Stimulated activated CD4-positive, alpha-beta T cell treated with anti-CD3 and anti-CD28 coated beads, Interleukin-12 subunit alpha, Interleukin-12 subunit beta, amount 100 ng/mL, for 4 hours (primary cell): Measurements from ENCODE around the gene SH3D19.
"Not testable (repeated sequence)": the region's sequence is repeated elsewhere in the genome, so short reads cannot be mapped to it uniquely, and the experiment has no call there.

Experiments
- DNase-seq: peaks from one replicate; pipeline ENCODE4 v3.0.0-alpha.2; 2020

SH3D19 gene

DNA sequence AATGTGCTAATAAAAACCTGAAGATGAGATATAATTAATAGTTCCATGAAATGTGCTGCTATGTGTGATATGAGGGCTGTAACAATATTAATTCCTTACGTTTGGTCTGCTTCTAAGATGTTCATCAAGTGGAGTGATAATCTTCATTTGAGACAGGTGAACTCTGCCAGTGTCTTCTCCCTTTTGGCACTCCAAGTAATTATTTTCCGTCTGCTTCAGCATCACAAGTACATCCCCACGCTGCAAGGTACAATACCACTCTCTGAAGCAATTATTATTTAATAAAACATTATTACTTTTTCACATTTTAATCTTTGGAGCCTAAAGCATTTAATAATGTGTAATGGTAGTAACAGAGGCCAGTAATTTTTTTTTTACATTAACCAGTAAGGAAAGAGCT lies 181.6 kb downstream of the SH3D19 start:
- no peak for DNase-seq

- no peak for DNase-seq
Measured at GRCh38 chr4:151143162-151143561, 182.2 kb downstream of the SH3D19 start.

- DNase-seq: no peak
Measured at GRCh38 chr4:151142758-151143157, 182.6 kb downstream of the SH3D19 start.

DNA sequence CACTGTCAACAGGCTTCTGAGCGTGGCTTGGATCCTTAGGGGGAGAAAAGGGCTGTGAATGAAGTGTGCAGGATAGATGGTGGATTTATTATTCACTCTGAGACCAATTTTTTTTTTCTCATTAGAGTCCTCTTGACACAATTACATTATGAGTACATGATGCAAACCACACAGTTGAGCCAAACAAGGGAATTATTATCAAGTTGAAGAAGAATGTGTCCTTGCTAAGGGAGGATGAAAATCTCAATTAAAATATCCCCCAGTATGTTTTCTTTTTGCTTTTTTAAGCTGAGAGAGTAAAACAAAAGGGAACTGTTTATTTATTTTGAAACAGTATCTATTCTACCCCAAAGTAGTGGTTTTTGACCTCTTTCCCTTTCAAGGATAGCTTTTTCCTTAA lies 185.6 kb downstream of the SH3D19 start:
- no peak for DNase-seq

GRCh38 chr4:151136048-151136447 lies 189.4 kb downstream of the SH3D19 start:
- not testable (repeated sequence) for DNase-seq

- DNase-seq: no peak
Measured at GRCh38 chr4:151133311-151133710, 192.1 kb downstream of the SH3D19 start.

- DNase-seq: no peak
Measured at GRCh38 chr4:151129796-151130195, 195.6 kb downstream of the SH3D19 start.

- DNase-seq: peak; percentile 35
Measured at GRCh38 chr4:151117371-151117962, 207.9 kb downstream of the SH3D19 start.

GRCh38 chr4:151114986-151115385 lies 210.4 kb downstream of the SH3D19 start:
- no peak for DNase-seq

GRCh38 chr4:151114338-151114737 lies 211.1 kb downstream of the SH3D19 start:
- no peak for DNase-seq

DNA sequence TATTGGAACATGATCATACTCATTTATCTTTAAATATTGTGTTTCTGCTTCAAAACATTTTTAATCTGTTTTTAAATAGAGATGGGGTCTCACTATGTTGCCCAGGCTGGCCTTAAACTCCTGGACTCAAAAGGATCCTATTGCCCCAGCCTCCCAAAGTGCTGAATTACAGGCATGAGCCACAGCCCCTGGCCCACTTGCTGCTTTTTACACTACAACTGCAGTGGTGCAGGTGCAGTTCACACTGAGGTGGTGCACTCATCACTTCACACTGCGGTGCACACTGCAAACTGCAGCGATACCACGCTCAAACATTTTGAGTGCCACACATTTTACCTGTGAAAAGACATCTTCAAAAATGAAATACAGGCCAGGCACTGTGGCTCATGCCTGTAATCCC lies 215.2 kb downstream of the SH3D19 start:
- DNase-seq: no peak

DNA sequence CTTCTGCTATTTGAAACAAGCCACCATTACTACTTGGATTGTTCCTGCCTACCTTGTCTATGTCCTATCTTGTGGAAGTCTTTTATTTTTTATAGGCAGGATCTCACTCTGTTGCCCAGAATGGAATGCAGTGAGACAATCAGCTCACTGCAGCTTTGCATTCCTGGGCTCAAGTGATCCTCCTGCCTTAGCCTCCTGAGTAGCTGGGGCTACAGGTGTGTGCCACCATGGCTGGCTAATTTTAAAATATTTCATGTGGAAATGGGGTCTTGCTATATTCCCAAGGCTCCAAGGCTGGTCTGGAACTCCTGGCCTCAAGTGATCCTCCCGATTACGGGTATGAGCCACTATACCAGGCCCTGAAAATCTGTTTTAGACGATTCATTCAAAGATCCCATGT lies 218.3 kb downstream of the SH3D19 start:
- DNase-seq: no peak

- no peak for DNase-seq
Measured at GRCh38 chr4:151105454-151106032, 219.9 kb downstream of the SH3D19 start.

DNA sequence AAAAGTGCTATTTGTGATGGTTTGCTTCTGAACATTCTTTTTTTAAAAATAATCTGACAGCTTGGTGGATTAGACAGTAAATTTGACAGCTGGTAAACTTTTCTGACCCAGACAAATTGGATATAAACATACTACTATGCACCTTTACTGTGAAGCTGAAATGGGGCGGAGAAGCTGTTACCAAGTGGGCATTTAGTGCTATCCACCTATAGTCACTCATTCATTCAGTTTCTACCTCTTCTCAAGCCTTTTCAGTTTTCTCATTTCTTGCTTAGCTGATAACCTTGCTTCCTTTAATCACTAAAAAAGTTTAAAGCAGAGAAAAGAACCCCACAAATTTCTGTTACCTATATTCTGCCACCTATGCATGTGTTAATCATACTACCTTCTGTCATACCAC lies 220.8 kb downstream of the SH3D19 start:
- no peak for DNase-seq

DNA sequence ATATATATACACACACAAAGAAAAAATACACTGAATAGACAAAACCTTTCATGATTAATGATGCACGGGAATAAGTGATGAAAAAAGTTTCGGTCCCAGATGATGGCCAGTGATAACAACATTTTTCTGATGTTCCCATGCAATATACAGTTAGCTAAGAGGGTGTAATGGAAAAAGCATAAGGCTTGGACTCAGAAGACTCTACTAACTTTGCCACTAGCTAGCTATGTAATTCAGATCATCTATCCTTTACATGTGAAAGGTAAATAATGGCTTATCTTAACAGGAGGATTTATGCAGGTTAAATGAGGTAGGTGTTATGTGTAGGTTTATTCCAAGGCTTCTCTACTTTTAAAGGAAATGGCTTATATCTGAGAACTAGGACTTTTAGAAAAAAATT lies 221.6 kb downstream of the SH3D19 start:
- no peak for DNase-seq

DNA sequence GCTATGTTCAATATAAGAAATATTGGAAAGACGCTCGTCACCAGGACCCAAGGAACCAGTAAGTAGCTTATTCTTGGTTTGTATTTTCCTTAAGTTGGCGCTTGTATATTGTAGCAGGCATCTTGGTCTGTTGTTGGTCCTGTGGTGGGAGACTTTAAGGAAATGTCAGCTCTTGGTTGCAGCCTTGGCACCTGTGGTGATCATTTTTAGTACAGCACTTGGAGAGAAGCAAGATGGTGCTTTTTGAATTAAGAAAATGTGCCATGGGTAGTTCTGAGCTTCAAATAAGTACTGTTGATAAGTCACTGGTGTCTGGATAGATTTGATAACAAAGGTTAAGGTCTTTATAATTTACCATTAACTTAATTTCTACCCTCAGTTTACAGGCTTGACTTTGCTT lies 224.9 kb downstream of the SH3D19 start:
- no peak for DNase-seq

GRCh38 chr4:151099976-151100417 lies 225.4 kb downstream of the SH3D19 start:
- DNase-seq: no peak

GRCh38 chr4:151099229-151099975 lies 226.0 kb downstream of the SH3D19 start, which contains the start of gene RPS3A:
Gene RPS3A (plus strand): TSS chr4:151099628. CDS start chr4:151099653, 25 bp downstream.
- DNase-seq: peak; percentile 97

GRCh38 chr4:151098979-151099228 lies 226.5 kb downstream of the SH3D19 start:
- no peak for DNase-seq

GRCh38 chr4:151097759-151098158 lies 227.6 kb downstream of the SH3D19 start:
- no peak for DNase-seq

DNA sequence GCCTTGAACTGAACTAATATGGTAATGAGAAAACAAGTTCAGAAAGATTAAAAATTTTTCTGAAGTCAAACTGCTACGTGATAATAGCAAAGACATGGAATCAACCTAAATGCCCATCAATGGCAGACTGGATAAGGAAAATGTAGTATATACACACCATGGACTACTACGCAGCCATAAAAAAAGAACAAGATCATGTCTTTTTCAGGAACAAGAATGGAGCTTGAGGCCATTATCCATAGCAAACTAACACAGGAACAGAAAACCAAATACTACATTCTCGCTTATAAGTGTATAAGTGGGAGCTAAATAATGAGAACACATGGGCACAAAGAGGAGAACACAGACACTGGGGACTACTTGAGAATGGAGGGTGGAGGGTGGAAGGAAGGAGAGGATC lies 230.3 kb downstream of the SH3D19 start:
- no peak for DNase-seq

DNA sequence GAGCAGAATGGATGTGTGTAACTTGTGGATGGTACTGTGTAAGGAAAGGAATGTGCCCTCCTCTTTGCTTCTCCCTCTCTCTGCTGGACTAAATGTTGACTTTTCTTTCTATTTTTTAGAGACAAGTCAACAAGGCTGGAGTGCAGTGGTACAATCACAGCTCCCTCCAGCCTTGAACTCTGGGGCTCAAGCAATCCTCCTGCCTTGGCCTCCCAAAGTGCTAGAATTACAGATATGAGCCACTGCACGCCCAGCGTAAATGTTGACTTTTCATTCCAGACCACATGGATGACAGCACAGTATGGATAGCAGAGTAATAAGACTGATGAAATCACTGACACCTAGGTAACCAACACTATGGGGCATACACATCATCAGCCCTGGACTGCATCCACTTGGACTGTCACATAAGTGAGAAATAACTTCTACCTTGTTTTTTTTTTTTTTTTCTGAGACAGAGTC lies 231.1 kb downstream of the SH3D19 start:
- DNase-seq: no peak

DNA sequence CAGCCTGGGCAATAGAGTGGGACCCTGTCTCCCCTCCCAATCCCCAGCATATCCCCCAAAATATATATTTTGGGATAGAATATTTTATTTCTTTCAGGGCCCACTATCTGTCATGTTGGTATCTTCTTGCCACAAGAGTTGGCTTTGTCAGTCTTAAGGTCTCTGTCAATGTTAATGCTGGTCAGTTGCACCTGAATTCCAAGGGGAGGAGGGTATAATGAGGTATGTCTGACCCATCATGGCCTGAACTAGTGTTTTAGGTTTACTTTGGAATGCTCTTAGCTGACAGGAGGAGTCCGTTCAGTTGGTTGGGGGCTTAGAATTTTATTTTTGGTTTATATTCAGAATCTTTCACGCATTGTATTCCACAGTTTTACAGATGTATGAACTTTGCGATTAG lies 232.2 kb downstream of the SH3D19 start:
- no peak for DNase-seq

DNA sequence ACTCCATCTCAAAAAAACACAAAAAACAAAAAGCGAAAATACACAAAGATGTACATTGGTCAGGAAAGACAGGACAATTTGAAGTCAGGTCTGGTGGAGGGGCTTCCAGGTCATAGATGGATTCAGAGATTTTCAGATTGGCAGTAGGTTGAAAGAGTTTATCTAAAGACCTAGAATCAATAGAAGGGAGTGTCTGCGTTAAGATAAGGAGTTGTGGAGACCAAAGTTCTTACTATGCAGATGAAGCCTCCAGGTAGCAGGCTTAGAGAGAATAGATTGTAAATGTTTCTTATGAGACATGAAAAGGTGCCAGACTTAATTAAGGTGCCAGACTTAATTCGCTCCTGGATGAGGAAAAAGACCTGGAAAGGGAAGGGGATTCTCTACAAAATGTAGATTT lies 232.9 kb downstream of the SH3D19 start:
- no peak for DNase-seq

- DNase-seq: no peak
Measured at GRCh38 chr4:151091047-151091446, 234.4 kb downstream of the SH3D19 start.
